HG02884 (cell line): ENCODE data around the gene TMEM218.

Experiments
- ATAC-seq: cut with Tn5 transposase; IDR thresholded peaks from one replicate; pipeline ENCODE4 v1.9.1; 2021; ENCODE audit warnings: mild to moderate bottlenecking, moderate library complexity; ENCODE audit not compliant: unreplicated experiment

Gene TMEM218

DNA sequence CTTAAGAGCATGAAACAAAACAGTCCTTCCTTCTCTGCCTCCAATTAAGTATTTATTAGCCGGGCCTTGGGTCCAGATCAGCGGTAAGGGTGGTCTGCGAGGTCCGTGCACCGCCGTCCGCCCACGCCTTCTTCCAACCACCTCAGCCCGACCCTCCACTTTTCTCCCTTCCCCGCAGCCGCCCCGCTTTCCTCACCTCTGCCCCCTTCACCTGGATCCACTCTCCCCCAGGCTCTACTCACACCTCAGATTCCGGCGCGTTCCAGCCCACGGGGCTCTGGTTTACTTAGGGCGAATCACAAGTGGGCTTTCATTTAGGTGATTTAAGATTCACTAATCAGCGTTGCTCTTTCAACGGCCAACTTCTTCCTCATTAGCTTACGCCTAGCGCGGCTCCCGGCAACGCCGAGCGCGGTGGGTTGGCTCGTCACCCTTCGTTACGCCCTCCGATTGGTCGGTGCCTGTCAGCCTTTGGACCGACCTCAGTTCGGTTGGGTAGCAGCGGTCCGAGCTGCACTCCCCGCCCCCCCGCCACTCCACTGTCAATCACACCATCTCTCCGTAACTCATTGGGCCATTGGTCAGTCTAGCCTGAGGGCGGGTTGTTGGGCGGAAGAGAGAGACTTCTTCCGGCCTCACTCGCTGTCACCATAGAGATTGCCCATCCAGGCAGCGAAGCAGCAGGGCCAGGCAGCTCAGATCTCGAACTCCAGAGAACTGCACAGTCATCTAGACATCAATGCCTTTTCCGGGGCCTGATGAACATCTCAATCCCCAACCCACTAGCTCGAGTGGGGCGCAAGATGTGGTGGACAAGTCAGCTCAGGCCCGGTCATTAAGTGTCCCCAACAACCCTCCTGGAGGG, at the start of gene TMEM218:
Gene TMEM218 (minus strand): TSS at position 284 of the 865 bp plus-strand sequence. CDS start 9,385 bp downstream, outside the sequence.
- peak; percentile 95 for ATAC-seq

DNA sequence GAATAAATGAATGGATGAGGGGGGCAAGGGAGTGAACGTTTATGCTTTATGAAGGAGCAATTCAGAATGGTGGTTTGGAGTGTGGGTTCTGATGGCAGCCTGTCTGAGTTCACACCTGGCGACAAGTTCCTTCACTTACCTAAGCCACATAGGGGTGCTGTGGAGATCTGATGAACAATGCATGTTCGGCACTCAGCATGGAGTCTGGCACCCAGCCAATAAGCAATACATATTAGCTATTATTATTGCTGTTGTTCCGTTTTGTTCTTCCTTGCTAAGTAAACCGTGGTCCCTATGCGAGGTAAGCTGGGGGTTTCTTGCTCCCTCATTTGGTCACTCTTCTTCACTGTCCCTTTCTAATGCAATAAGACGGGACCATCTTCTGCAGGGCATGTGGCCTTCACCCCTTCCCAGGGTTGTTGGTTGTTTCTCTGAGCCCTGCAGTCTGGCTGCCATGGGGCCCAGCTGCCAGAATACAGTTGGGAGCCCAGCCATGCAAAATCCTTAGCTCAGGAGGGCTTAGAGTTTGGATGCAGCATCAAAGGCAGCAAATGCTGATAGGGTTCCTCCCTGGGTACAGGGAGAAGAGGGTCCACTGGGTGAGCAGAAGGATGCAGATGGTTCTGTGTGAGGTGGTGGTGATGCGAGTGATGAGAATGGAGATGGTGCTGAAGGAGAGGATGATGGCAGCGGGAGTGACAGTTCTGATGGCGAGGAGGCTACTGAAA, 46.7 kb upstream of the TMEM218 start:
- no peak for ATAC-seq

DNA sequence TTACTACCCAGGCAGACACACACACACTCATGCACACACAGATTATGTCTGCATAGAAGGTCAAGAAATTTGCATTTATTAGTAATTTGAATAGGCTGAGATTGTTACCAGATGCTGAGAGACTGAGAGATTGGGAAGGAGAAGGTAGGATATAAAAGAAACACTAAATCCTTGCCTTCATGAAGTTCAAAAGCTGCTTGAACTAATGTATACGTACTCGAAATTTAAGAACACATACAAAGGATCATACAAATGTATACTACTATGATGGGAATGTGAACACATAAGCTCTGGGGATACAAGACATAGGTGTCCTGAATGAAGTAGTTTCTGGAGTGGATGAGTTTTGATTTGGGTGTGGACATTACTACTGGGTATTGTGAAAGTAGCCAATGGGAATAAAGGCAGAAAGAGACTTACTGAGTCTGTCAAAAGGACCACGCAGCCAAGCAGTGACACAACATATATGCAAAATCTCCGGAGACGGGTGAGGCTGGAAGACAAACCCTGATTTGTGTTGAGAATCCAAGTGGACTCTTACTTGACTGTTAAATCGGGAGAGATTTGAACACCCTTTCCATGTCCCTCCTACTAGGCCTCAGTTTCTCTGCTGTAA, 45.8 kb upstream of the TMEM218 start:
- ATAC-seq: no peak

DNA sequence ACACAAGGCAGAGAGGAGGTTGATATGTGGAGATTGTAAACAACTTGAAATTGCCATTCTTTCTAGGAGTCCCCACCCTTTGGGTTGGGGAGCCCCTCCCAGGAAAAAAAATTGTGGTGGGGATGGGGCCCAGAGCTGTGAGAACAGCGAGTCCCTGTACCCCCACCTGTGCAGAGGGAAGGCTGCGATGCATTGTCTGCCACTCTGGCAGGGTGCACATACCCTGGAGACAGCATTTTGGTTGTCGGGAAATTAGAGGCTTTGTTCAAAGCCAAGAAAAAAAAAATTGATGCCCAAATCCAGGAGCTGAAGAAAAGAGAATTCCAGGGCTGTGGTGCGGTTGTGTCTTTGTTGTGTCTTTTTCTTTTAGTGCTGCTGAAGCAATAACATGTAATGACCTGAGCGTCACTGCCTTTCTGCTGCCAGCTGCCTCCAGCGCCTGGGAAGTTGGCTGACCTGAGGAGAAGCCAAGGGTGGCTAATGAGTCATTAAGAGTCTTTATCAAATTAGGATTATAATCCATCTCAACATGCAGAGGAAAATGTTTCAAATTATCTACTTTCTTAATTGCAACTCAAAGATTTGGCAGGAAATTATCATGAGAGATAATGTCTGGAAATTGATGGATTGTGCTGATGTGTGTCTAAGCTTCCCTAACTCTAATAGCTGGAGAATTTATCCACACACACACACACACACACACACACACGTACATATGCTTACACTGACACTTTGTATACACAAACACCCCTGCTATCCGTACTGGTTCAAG, 45.1 kb upstream of the TMEM218 start:
- no peak for ATAC-seq

DNA sequence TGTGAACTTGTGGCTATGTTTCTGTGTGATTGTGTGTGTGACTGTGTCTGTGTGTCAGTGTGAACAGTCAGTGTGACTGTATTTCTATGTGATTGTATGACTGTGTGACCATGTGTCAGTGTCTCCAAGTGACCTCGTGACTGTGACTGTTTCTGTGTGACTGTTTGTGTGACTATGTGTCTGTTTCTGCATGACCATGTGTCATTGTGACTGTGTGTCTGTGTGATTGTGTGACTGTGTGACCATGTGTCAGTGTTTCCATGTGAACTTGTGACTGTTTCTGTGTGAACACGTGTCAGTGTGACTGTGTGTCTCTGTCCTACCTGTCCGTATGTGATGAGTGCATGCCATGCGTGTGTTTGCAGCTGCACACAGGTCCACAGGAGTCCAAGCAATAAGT, 44.3 kb upstream of the TMEM218 start:
- ATAC-seq: no peak

DNA sequence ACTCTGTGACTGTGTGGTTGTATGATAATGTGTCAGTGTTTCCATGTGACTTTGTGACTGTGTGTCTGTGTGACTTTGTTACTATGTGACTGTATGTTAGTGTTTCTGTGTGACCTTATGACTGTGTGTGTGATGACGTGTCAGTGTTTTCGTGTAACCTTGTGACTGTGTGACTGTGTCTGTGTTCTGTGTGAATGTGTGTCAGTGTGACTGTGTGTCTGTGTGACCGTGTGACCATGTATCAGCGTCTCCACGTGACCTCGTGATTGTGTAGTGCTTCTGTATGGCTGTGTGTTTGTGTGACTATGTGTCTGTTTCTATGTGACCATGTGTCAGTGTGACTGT, 43.6 kb upstream of the TMEM218 start:
- ATAC-seq: no peak

GRCh38 chr11:125154378-125155099, 43.1 kb upstream of the TMEM218 start:
- no peak for ATAC-seq

GRCh38 chr11:125153837-125154236, 42.4 kb upstream of the TMEM218 start:
- no peak for ATAC-seq

DNA sequence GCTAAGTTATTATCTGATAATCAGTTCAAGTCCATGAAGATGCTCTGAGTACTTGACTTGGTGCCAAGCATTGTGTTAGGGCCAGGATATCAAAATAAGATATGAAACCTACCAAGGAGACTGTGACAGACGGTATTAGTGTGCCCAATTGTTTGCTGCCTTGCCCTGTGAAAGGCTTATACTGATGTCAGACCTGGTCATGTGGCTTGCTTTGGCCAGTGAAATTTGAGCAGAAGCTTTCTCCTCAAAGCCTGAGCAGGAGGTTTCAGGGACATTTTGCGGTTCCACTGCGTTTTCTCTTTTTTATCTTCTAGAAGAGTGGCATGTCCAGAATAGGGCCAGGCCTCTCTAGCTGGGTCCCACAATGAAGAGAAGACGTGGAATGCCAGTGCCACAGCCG, 37.3 kb upstream of the TMEM218 start:
- no peak for ATAC-seq

- ATAC-seq: no peak
Observed at GRCh38 chr11:125148011-125148410, 36.6 kb upstream of the TMEM218 start.

DNA sequence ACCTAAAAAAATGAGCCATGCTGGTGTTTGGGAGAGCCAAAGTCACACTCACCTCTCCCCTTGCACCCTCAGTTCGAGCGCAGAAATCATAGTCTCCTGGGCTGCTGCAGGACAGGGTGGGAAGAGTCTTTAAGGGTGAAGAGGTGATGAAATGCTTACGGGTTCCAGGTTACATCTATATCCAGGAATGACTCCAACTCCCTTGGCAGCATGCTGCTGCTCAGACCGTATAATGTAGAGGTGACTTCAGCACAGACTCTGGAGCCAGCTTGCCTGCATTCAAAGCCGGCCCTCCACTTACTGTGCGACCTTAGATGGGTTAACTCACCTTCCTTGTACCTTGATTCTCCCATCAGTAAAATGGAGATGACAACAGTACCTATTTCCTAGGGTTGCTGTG, 35.9 kb upstream of the TMEM218 start:
- ATAC-seq: no peak

DNA sequence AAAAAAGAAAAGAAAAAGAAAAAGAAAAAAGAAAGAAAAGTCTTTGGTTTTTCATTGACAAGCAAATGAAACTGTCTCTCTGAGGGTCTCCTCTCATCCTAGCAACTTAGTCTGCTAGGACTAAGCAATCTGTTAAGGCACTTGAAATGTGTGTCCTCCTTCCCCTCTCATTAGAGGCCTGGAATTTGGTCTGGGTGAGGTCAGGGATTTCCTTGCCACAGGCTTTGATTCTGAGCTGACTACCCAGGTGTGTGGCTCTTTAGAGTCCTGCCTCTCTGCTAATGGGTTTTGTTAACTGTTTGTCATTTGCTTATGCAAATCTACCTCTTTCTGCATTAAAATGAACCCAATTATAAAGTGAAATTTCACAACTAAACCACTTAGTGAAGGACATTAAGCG, 34.8 kb upstream of the TMEM218 start:
- no peak for ATAC-seq

- ATAC-seq: peak; percentile 74
Observed at GRCh38 chr11:125141686-125142535, 30.5 kb upstream of the TMEM218 start.

GRCh38 chr11:125141178-125141577, 29.8 kb upstream of the TMEM218 start:
- no peak for ATAC-seq

DNA sequence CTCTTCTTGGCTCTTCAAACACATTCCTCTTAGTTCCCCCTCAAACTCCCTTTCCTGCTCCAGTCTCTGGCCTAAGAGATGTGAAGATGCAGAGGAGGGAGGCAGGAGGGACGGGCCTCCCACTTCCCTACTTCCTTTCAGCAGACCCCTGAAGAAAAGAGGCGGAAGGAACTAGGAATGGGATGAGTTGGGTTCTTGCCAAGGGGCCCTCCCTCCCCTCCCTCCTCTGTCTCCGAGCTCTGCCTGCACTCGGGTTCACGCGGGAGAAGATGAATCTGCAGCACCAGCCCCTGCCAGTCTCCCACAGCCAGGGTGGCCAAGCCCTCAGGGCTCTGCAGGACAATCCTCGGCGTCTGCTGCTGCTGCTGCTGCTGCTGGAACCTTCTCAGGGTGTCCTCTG, 28.8 kb upstream of the TMEM218 start:
- no peak for ATAC-seq

DNA sequence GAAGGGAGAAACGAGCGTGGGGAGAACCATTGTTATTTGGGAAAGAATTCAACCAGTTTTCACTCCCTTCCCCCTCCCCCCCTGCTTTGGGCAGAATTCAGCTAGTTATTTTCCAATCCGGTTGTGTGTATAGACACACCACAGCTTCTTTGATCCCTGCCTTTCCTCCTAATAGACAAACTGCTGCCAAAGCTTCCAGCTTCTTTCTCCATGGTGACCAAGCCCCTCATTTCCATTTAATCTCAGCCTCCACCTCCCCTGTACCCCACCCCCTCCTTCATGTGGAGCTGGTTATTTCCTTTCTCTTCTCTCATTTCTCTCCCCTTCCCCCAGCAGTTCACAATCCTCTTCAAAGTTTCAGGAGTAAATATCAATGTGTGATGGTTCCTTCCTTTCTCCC, 28.4 kb upstream of the TMEM218 start:
- ATAC-seq: no peak

DNA sequence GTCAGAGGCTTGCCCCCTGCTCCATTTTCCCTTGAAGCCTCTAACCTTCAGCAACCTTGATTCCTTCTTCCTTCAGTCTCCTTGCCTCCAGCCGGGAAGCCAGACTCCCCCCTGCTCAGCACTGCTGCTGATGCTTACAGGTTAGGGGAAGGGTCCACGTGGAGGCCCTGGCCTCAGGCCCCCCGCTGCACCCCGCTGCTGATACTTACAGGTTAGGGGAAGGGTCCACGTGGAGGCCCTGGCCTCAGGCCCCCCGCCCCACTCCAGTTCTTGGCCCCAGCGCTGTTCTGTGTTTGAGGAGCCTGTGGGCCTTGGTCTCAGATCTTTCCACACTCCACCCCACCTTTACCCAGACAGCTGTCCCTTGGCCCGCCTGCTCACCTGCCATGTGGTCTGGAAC, 27.5 kb upstream of the TMEM218 start:
- no peak for ATAC-seq

GRCh38 chr11:125136001-125136400, 24.6 kb upstream of the TMEM218 start:
- ATAC-seq: no peak

DNA sequence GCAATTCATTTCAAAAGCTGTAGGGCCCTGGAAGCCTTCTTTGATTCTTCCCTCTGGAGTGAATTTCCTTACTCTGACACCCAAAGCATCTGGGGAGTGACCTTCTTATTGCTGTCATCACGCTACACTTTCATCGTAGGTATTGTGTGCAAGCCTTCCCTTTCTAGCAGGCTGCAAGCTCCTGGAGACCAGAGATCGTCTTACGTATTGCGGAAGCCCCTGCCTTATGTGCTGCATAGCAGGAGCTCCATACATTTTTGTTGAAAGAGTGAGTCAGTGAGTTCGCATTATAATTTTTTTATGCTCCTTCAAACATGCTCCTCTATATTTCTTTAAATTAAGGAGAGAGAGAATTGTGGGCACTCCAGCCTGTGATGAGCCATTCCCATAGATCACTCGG, 21.2 kb upstream of the TMEM218 start:
- no peak for ATAC-seq

- no peak for ATAC-seq
Observed at GRCh38 chr11:125132071-125132470, 20.6 kb upstream of the TMEM218 start.
